Nephron progenitor cell (in vitro differentiated cells): Measurements from ENCODE around the gene PTRH2.

Source experiments
- DNase-seq: peaks from one replicate; pipeline ENCODE4 v3.0.0; 2021
- H3K27ac Mint-ChIP-seq: 2 replicates; pipeline ENCODE4 v1.8.0; 2021; ENCODE audit warnings: mild to moderate bottlenecking, moderate library complexity, mixed read lengths
- H3K27me3 Mint-ChIP-seq: 2 replicates; pipeline ENCODE4 v1.8.0; 2021; ENCODE audit warnings: mild to moderate bottlenecking, low read depth, mixed read lengths; ENCODE audit not compliant: poor library complexity
- H3K36me3 Mint-ChIP-seq: 2 replicates; pipeline ENCODE4 v1.8.0; 2021; ENCODE audit warnings: low read depth, mixed read lengths
- H3K4me1 Mint-ChIP-seq: 2 replicates; pipeline ENCODE4 v1.8.0; 2021; ENCODE audit warnings: mixed read lengths
- H3K4me3 Mint-ChIP-seq: 2 replicates; pipeline ENCODE4 v1.8.0; 2021; ENCODE audit warnings: mild to moderate bottlenecking, moderate library complexity, mixed read lengths
- H3K9me3 Mint-ChIP-seq: 2 replicates; pipeline ENCODE4 v1.8.0; 2021; ENCODE audit warnings: mild to moderate bottlenecking, moderate library complexity, mixed read lengths
- TF ChIP-seq, protein P1 (sequence below): fragments of 200-600 bp; sonication (generic); IDR thresholded peaks from 2 replicates; pipeline ENCODE4 v1.5.0; 2021; ENCODE audit warnings: antibody characterized with exemption

The PTRH2 gene

DNA sequence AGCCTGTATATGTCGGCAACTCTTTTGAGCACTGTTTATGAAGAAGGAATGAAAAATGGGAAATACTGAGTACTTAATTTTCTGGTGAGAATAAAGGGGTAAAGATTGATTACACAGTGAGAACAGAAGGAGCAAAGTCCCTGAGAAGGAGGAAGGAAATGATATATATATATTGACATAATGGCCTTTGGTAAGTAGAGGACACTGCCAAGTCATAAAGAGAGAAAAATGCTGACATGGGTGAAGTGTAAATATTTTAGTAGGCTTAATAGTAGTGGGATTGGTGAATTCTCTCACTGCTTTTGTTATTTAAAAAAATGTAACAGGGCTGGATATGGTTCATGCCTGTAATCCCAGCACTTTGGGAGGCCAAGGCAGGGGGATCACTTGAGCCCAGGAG is 16.4 kb upstream of the PTRH2 start:
- Mint-ChIP-seq H3K27me3 (peaks cover 2% of the 10 kb centered on the region), H3K36me3 (peaks cover 3% of the 10 kb centered on the region), H3K9me3 (no peaks in the 10 kb centered on the region), H3K4me1 (peaks cover 2% of the 10 kb centered on the region), H3K4me3 (no peak overlapping the region), H3K27ac (no peak overlapping the region)
- no peak for DNase-seq
- TF ChIP-seq, protein P1, sequence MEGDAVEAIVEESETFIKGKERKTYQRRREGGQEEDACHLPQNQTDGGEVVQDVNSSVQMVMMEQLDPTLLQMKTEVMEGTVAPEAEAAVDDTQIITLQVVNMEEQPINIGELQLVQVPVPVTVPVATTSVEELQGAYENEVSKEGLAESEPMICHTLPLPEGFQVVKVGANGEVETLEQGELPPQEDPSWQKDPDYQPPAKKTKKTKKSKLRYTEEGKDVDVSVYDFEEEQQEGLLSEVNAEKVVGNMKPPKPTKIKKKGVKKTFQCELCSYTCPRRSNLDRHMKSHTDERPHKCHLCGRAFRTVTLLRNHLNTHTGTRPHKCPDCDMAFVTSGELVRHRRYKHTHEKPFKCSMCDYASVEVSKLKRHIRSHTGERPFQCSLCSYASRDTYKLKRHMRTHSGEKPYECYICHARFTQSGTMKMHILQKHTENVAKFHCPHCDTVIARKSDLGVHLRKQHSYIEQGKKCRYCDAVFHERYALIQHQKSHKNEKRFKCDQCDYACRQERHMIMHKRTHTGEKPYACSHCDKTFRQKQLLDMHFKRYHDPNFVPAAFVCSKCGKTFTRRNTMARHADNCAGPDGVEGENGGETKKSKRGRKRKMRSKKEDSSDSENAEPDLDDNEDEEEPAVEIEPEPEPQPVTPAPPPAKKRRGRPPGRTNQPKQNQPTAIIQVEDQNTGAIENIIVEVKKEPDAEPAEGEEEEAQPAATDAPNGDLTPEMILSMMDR: no peak

DNA sequence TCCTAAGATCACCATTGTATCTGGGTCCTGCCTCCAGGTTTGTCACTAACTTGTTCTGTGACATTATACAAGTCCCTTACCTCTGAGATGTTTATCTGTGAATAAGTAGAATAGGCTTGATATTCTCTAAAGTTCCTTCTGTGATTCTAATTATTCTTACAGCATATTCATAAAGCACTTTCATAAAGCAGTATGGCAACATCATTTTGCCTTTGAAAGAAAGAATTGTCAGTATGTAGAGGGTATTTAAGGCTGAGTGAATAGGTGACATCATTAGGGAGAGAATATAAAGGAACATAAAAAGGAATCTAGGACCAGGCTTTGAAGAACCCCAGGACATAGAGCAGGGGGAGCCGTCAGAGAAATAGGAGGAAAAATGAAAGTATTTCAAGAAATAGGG is 15.8 kb upstream of the PTRH2 start:
- H3K9me3 Mint-ChIP-seq: no peaks in the 10 kb centered on the region
- TF ChIP-seq, protein P1: no peak
- H3K36me3 Mint-ChIP-seq: peaks cover 6% of the 10 kb centered on the region
- peak overlapping the region; percentile 18 for H3K27ac Mint-ChIP-seq
- peaks cover 5% of the 10 kb centered on the region for H3K4me1 Mint-ChIP-seq
- H3K27me3 Mint-ChIP-seq: peaks cover 2% of the 10 kb centered on the region
- DNase-seq: no peak
- no peak overlapping the region for H3K4me3 Mint-ChIP-seq

DNA sequence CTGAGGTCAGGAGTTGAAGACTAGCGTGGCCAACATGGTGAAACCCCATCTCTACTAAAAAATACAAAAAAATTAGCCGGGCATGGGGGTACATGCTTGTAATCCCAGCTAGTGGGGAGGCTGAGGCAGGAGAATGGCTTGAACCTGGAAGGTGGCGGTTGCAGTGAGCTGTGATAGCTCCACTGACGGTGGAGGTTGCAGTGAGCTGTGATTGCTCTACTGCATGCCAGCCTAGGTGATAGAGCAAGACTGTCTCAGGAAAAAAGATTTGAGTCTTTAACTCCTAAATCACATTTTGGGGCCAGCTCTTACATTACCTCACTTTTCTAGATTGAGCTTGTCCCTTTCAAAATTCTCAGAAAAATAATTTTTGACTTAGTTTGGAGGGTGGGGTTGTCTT is 15.4 kb upstream of the PTRH2 start:
- Mint-ChIP-seq H3K36me3 (peaks cover 6% of the 10 kb centered on the region), H3K27me3 (peaks cover 2% of the 10 kb centered on the region), H3K4me3 (no peak overlapping the region), H3K27ac (no peak overlapping the region), H3K9me3 (no peaks in the 10 kb centered on the region), H3K4me1 (peaks cover 5% of the 10 kb centered on the region)
- TF ChIP-seq, protein P1: no peak
- no peak for DNase-seq

DNA sequence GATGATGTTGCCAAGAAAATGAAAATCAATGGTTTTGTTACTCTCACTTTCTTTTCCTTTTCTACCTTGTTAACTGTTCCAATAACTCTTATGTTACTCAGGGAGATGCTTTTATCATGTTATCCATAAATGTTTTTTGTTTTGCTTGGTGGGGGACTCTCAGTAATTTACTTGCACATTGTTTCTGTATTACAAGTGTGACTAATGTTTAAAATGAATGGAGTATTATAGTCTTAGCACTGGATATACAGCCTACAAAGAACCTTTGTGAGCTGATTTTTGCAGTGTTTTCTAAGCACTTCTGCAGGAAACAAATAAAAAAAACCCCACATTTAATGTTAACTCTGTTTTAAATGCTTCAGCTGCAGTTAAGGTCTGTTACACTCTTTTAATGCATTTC is 12.3 kb upstream of the PTRH2 start:
- Mint-ChIP-seq H3K4me3 (no peak overlapping the region), H3K36me3 (peaks cover 6% of the 10 kb centered on the region), H3K4me1 (peaks cover 5% of the 10 kb centered on the region), H3K27ac (no peak overlapping the region), H3K27me3 (no peaks in the 10 kb centered on the region), H3K9me3 (no peaks in the 10 kb centered on the region)
- TF ChIP-seq, protein P1: no peak
- DNase-seq: no peak

DNA sequence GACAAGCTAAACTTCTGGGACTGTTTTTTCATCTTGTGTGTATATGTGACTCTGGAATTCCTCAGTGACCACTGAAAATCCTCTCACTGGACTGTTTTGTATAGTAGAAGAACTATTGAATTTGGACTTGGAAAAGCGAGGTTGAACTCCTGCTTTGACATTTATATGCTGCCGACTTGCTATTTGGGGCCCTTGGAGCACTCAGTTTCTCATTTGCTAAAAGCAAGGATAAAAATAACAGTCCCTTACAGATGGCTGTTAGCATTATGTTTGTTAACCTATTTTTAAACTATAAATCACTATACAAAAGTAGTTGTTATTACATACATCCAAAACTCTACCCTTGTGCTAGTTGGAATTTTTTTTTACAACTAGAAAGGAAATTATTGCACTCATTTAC is 9.2 kb upstream of the PTRH2 start:
- H3K36me3 Mint-ChIP-seq: peaks cover 6% of the 10 kb centered on the region
- H3K4me3 Mint-ChIP-seq: no peak overlapping the region
- TF ChIP-seq, protein P1: no peak
- H3K27me3 Mint-ChIP-seq: peaks cover 2% of the 10 kb centered on the region
- H3K9me3 Mint-ChIP-seq: no peaks in the 10 kb centered on the region
- no peak for DNase-seq
- H3K4me1 Mint-ChIP-seq: peaks cover 5% of the 10 kb centered on the region
- no peak overlapping the region for H3K27ac Mint-ChIP-seq

DNA sequence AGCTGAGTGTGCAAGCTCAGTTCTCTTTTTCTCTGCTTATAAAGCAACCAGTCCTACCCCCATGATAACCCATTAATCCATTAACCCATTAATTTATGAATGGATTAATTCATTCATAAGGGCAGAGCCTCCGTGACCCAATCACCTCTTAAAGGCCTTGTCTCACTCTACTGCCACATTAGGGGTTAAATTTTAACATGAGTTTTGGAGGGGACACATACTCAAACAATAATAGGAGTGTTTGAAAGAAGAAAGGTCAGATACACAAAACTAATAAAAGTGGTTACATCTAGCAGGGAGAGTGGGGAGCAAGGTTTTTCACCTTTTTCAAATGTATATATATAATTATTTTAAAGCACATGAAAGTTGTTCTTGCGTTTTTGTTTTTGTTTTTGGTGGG is 7.0 kb upstream of the PTRH2 start:
- Mint-ChIP-seq H3K9me3 (no peaks in the 10 kb centered on the region), H3K4me1 (peaks cover 7% of the 10 kb centered on the region), H3K36me3 (peaks cover 6% of the 10 kb centered on the region), H3K27ac (no peak overlapping the region), H3K4me3 (no peak overlapping the region), H3K27me3 (peaks cover 2% of the 10 kb centered on the region)
- no peak for DNase-seq
- TF ChIP-seq, protein P1: no peak
